PC-9 (cell line): ENCODE data around the gene SAMHD1.

ENCODE experiments used
- CTCF ChIP-seq: fragments of 200-600 bp; sonication (generic); conservative IDR thresholded peaks from 2 replicates; pipeline ENCODE4 v1.6.1; 2017; ENCODE audit warnings: mixed run types, antibody characterized with exemption, mild to moderate bottlenecking, moderate library complexity
- EZH2 ChIP-seq: fragments of 200-600 bp; sonication (generic); IDR thresholded peaks from 2 replicates; pipeline ENCODE4 v1.8.0; 2017; ENCODE audit warnings: antibody characterized with exemption, low read depth

GRCh38 chr20:36848078-36848660 is 103.3 kb downstream of the SAMHD1 start:
- TF ChIP-seq CTCF (no peak), EZH2 (no peak)
